IMR-90 (cell line): ENCODE measurements around the gene SAMD4B. TPM values are rescaled to one million over a fixed set of nuclear protein-coding genes. Genes with fewer than 3 reads are reported as not detected.

ENCODE experiments used
- ATAC-seq: fragments of 200-7000 bp; cut with Tn5 transposase; 2 replicates; pipeline ENCODE4 v1.9.1; 2020; ENCODE audit warnings: low read depth, mild to moderate bottlenecking, moderate library complexity
- BruUV-seq: library from RNA; stranded (reverse); fragments of 400-500 nt; replicated peaks from 2 replicates; lab custom pipeline; 2021; lab: Mats Ljungman, UMichigan
- CTCF ChIA-PET: fragments of 300-600 bp; formaldehyde crosslinking; extraction: SDS; loops from one replicate; lab custom pipeline; 2021; ENCODE audit warnings: antibody characterized with exemption; lab: Yijun Ruan, JAX
- POLR2A ChIA-PET: fragments of 300-600 bp; sonication (Branson Sonifier 250); formaldehyde crosslinking; loops from one replicate; lab custom pipeline; 2022; ENCODE audit warnings: antibody characterized with exemption; ENCODE audit not compliant: unreplicated experiment; lab: Charles Lee
- DNase-seq: peaks from one replicate; pipeline ENCODE4 v3.0.0; 2013
- H2AFZ ChIP-seq: replicated peaks from 2 replicates; pipeline ENCODE3; 2013; ENCODE audit warnings: low read length, mild to moderate bottlenecking; ENCODE audit not compliant: poor library complexity
- H2AK5ac ChIP-seq: 2 replicates; pipeline ENCODE4 v1.6.1; 2013; ENCODE audit warnings: low read depth, low read length, inconsistent platforms
- H2AK9ac ChIP-seq: replicated peaks from 2 replicates; pipeline ENCODE3; 2013; ENCODE audit warnings: mild to moderate bottlenecking, low read depth, low read length, moderate library complexity; ENCODE audit not compliant: poor library complexity
- H2BK120ac ChIP-seq: 2 replicates; pipeline ENCODE4 v1.6.1; 2013; ENCODE audit warnings: low read depth, low read length, inconsistent platforms
- H2BK15ac ChIP-seq: 3 replicates; pipeline ENCODE4 v1.6.1; 2013; ENCODE audit warnings: low read depth, low read length, inconsistent platforms
- H2BK20ac ChIP-seq: 2 replicates; pipeline ENCODE4 v1.6.1; 2013; ENCODE audit warnings: low read depth, mild to moderate bottlenecking, inconsistent platforms, low read length, moderate library complexity
- H2BK5ac ChIP-seq: 2 replicates; pipeline ENCODE4 v1.6.1; 2013; ENCODE audit warnings: mild to moderate bottlenecking, low read depth, low read length, inconsistent platforms; ENCODE audit not compliant: poor library complexity, severe bottlenecking
- H3K14ac ChIP-seq: replicated peaks from 2 replicates; pipeline ENCODE4 v1.6.1; 2013; ENCODE audit warnings: low read depth, low read length, inconsistent platforms
- H3K18ac ChIP-seq: 2 replicates; pipeline ENCODE4 v1.6.1; 2013; ENCODE audit warnings: low read depth, low read length, control low read depth
- H3K23ac ChIP-seq: 2 replicates; pipeline ENCODE4 v1.6.1; 2013; ENCODE audit warnings: low read depth, low read length, inconsistent platforms
- H3K27ac ChIP-seq: 2 replicates; pipeline ENCODE4 v1.5.1; 2013; ENCODE audit warnings: mild to moderate bottlenecking, control low read depth, low read length; ENCODE audit not compliant: insufficient read depth
- H3K27me3 ChIP-seq: 2 replicates; pipeline ENCODE4 v1.6.1; 2013; ENCODE audit warnings: low read length; ENCODE audit not compliant: control insufficient read depth, insufficient read depth
- H3K36me3 ChIP-seq: 2 replicates; pipeline ENCODE4 v1.6.1; 2013; ENCODE audit warnings: low read length, mixed read lengths; ENCODE audit not compliant: control insufficient read depth, insufficient read depth
- H3K4ac ChIP-seq: 2 replicates; pipeline ENCODE4 v1.6.1; 2013; ENCODE audit warnings: low read depth, low read length, inconsistent platforms
- H3K4me1 ChIP-seq: 2 replicates; pipeline ENCODE4 v1.6.1; 2013; ENCODE audit warnings: low read length, mixed read lengths; ENCODE audit not compliant: control insufficient read depth, insufficient read depth
- H3K4me2 ChIP-seq: 2 replicates; pipeline ENCODE4 v1.6.1; 2013; ENCODE audit warnings: low read depth, mild to moderate bottlenecking, control low read depth, low read length, moderate library complexity
- H3K4me3 ChIP-seq: 2 replicates; pipeline ENCODE4 v1.5.1; 2013; ENCODE audit warnings: low read depth, mild to moderate bottlenecking, control low read depth, low read length, moderate library complexity; ENCODE audit not compliant: insufficient read depth
- H3K56ac ChIP-seq: 2 replicates; pipeline ENCODE4 v1.6.1; 2013; ENCODE audit warnings: low read length, inconsistent platforms; ENCODE audit not compliant: insufficient read depth; ENCODE audit errors: extremely low read depth
- H3K79me1 ChIP-seq, 2 experiments: 2 replicates each; pipeline ENCODE4 v1.6.1; 2013; ENCODE audit warnings: low read length in 2 of 2, inconsistent platforms in 1 of 2, low read depth in 1 of 2
- H3K9ac ChIP-seq: 2 replicates; pipeline ENCODE4 v1.6.1; 2013; ENCODE audit warnings: low read depth, low read length, control low read depth
- H3K9me1 ChIP-seq: 2 replicates; pipeline ENCODE4 v1.6.1; 2013; ENCODE audit warnings: low read length, inconsistent platforms; ENCODE audit not compliant: insufficient read depth
- H3K9me3 ChIP-seq: 2 replicates; pipeline ENCODE4 v1.6.1; 2013; ENCODE audit warnings: low read length; ENCODE audit not compliant: control insufficient read depth, insufficient read depth
- H4K20me1 ChIP-seq: 2 replicates; pipeline ENCODE4 v1.6.1; 2013; ENCODE audit warnings: low read length, inconsistent platforms; ENCODE audit not compliant: insufficient read depth
- H4K5ac ChIP-seq: 2 replicates; pipeline ENCODE4 v1.6.1; 2013; ENCODE audit warnings: mild to moderate bottlenecking, low read depth, low read length, control low read depth
- H4K8ac ChIP-seq, 2 experiments: 2 replicates each; pipeline ENCODE4 v1.6.1; 2013; ENCODE audit warnings: low read depth in 2 of 2, low read length in 2 of 2, control low read depth in 1 of 2, inconsistent platforms in 1 of 2
- H4K91ac ChIP-seq: 2 replicates; pipeline ENCODE4 v1.6.1; 2013; ENCODE audit warnings: low read depth, low read length, inconsistent platforms; ENCODE audit not compliant: insufficient read depth
- CEBPB ChIP-seq: IDR thresholded peaks from 2 replicates; pipeline ENCODE4 v1.6.1; 2012; ENCODE audit warnings: low read depth, low read length, improper control_type of control experiment
- SMC3 ChIP-seq: fragments of 150-350 bp; IDR thresholded peaks from 2 replicates; pipeline ENCODE4 v1.6.1; 2016; ENCODE audit warnings: low read depth, mild to moderate bottlenecking, antibody characterized with exemption, low read length, moderate library complexity
- dilution Hi-C: fragments of 300-500 bp; cut with HindIII; formaldehyde crosslinking; loops from one replicate; pipeline ENCODE4 v1.14.3; 2018; ENCODE audit warnings: low sequenced_read_pairs; ENCODE audit not compliant: unreplicated experiment
- in situ Hi-C: fragments of 300-500 bp; cut with MboI; formaldehyde crosslinking; loops from 3 replicates; pipeline ENCODE4 v1.14.3; 2019; ENCODE audit warnings: low sequenced_read_pairs, inconsistent platforms, mixed read lengths
- intact Hi-C: fragments of 100-400 bp; cut with micrococcal nuclease; formaldehyde crosslinking; loops from 2 replicates; pipeline ENCODE4 v1.10.0; 2022
- polyA plus RNA-seq, 3 experiments: library from polyadenylated mRNA; depleted of rRNA; stranded (reverse); fragments of >200 nt; gene quantifications; 2 replicates each; pipeline ENCODE4 v1.2.3, GENCODE V29; 2012; ENCODE audit warnings: low replicate concordance in 1 of 3
- total RNA-seq: library from RNA; depleted of rRNA; stranded (reverse); fragments of >200 nt; gene quantifications from 2 replicates; pipeline ENCODE4 v1.2.3, GENCODE V29; 2012

The SAMD4B gene
- total and polyA plus RNA-seq, 2 of the 4 experiments (the other 2 are of a cell fraction), result 18.3 to 97.2 TPM

- peaks cover 8% of the 10 kb centered on the region for H3K9me3 ChIP-seq
- ChIA-PET POLR2A (no interaction called here), CTCF (no interaction called here)
- no peaks in the 10 kb centered on the region for H3K36me3 ChIP-seq
- H3K4ac ChIP-seq, result no peak overlapping the region
- in situ Hi-C loops (no loop called here), intact Hi-C loops (no loop called here), dilution Hi-C loops (no loop called here)
- no peak overlapping the region for H2AFZ ChIP-seq
- no peak overlapping the region for H3K4me2 ChIP-seq
- peaks cover 68% of the 10 kb centered on the region for H3K27me3 ChIP-seq
- no peaks in the 10 kb centered on the region; the same call in 1 of the 2 replicates for H3K9me1 ChIP-seq
- H3K4me3 ChIP-seq, result no peak overlapping the region
- TF ChIP-seq CEBPB (0 out of 2 replicates have a peak, but pooled peaks have one; percentile 13), SMC3 (no peak)
- H4K91ac ChIP-seq, result no peak overlapping the region
- ATAC-seq, result no peak
- H3K56ac ChIP-seq, result no peak overlapping the region
- H2BK120ac ChIP-seq, result no peak overlapping the region
- no peak overlapping the region for H3K9ac ChIP-seq
- H3K14ac ChIP-seq, result no peak overlapping the region
- no peak overlapping the region for H2AK5ac ChIP-seq
- no peaks in the 10 kb centered on the region; the same call in 1 of the 2 replicates for H4K20me1 ChIP-seq
- no peak overlapping the region for H4K5ac ChIP-seq
- no peak overlapping the region for H4K8ac ChIP-seq
- H3K23ac ChIP-seq, result no peak overlapping the region
- DNase-seq, result no peak
- no peak overlapping the region for H2BK15ac ChIP-seq
- no peaks in the 10 kb centered on the region for H3K79me1 ChIP-seq
- no peak overlapping the region for H2BK5ac ChIP-seq
- no peak overlapping the region for H2BK20ac ChIP-seq
- no peak overlapping the region for H3K18ac ChIP-seq
- no TSS peak for BruUV-seq
- H3K27ac ChIP-seq, result no peak overlapping the region
- no peak overlapping the region for H2AK9ac ChIP-seq
- H3K4me1 ChIP-seq, result no peaks in the 10 kb centered on the region; the same call in 1 of the 2 replicates
Observed at GRCh38 chr19:39306075-39306474, 36.1 kb upstream of the SAMD4B start.
